Neural cell (in vitro differentiated cells): ENCODE measurements around the gene IFT122. TPM values are rescaled to one million over a fixed set of nuclear protein-coding genes. Genes with fewer than 3 reads are reported as not detected.
"Not testable (repeated sequence)": the region's sequence is repeated elsewhere in the genome, so short reads cannot be mapped to it uniquely, and the experiment has no call there.

Experiments
- H2AFZ ChIP-seq: fragments of 200-600, 300-800 bp; sonication (generic), shearing (Covaris generic); 2 replicates; pipeline ENCODE4 v1.6.0; 2014; ENCODE audit warnings: low read depth, mild to moderate bottlenecking, antibody characterized with exemption, low read length, moderate library complexity
- H3F3A ChIP-seq: fragments of 200-600 bp; shearing (Covaris generic); 2 replicates; pipeline ENCODE4 v1.6.1; 2016; ENCODE audit warnings: mild to moderate bottlenecking, moderate library complexity, mixed read lengths, antibody characterized with exemption, low read length; ENCODE audit not compliant: insufficient read depth, poor library complexity, severe bottlenecking
- H3K27ac ChIP-seq: fragments of 200-600, 300-800 bp; sonication (generic), shearing (Covaris generic); 2 replicates; pipeline ENCODE4 v1.5.1; 2014; ENCODE audit warnings: mild to moderate bottlenecking, low read length, moderate library complexity
- H3K27me3 ChIP-seq: fragments of 300-800, 200-600 bp; sonication (generic), shearing (Covaris generic); 2 replicates; pipeline ENCODE4 v1.6.0; 2014; ENCODE audit warnings: mild to moderate bottlenecking, low read depth, low read length, moderate library complexity; ENCODE audit not compliant: insufficient read depth
- H3K36me3 ChIP-seq: fragments of 300-800, 200-600 bp; sonication (generic), shearing (Covaris generic); 2 replicates; pipeline ENCODE4 v1.5.1; 2014; ENCODE audit warnings: mild to moderate bottlenecking, antibody characterized with exemption, low read length, moderate library complexity; ENCODE audit not compliant: insufficient read depth
- H3K4me2 ChIP-seq: fragments of 300-800, 200-600 bp; sonication (generic), shearing (Covaris generic); 2 replicates; pipeline ENCODE4 v1.6.0; 2014; ENCODE audit warnings: mild to moderate bottlenecking, low read length
- H3K4me3 ChIP-seq: fragments of 300-800, 200-600 bp; sonication (generic), shearing (Covaris generic); 2 replicates; pipeline ENCODE4 v1.5.1; 2014; ENCODE audit warnings: mild to moderate bottlenecking, low read length, moderate library complexity
- H3K79me2 ChIP-seq: fragments of 200-600 bp; shearing (Covaris generic); replicated peaks from 2 replicates; pipeline ENCODE4 v1.6.0; 2014; ENCODE audit warnings: mild to moderate bottlenecking, low read length, moderate library complexity; ENCODE audit not compliant: insufficient read depth
- H3K9ac ChIP-seq: fragments of 300-800, 200-600 bp; sonication (generic), shearing (Covaris generic); 2 replicates; pipeline ENCODE4 v1.6.1; 2016; ENCODE audit warnings: mild to moderate bottlenecking, low read length, mixed read lengths
- H3K9me2 ChIP-seq: fragments of 200-600 bp; shearing (Covaris generic); 2 replicates; pipeline ENCODE4 v1.6.1; 2016; ENCODE audit warnings: mild to moderate bottlenecking, low read length, mixed read lengths; ENCODE audit not compliant: insufficient read depth
- H3K9me3 ChIP-seq: fragments of 200-600, 300-800 bp; sonication (generic), shearing (Covaris generic); 2 replicates; pipeline ENCODE4 v1.6.1; 2016; ENCODE audit warnings: mild to moderate bottlenecking, mixed run types, low read length, moderate library complexity, mixed read lengths
- H4K20me1 ChIP-seq: fragments of 200-600 bp; shearing (Covaris generic); 2 replicates; pipeline ENCODE4 v1.6.1; 2016; ENCODE audit warnings: mild to moderate bottlenecking, mixed run types; ENCODE audit not compliant: insufficient read depth
- EP300 ChIP-seq: fragments of 450-650 bp; conservative IDR thresholded peaks from 2 replicates; pipeline ENCODE4 v1.6.1; 2014; ENCODE audit warnings: antibody characterized with exemption, mild to moderate bottlenecking, moderate library complexity; ENCODE audit not compliant: poor library complexity, severe bottlenecking
- EZH2 ChIP-seq: fragments of 200-600, 300-800 bp; shearing (Covaris generic), sonication (generic); IDR thresholded peaks from 2 replicates; pipeline ENCODE4 v1.6.1; 2014; ENCODE audit warnings: antibody characterized with exemption, low read length, borderline replicate concordance, mild to moderate bottlenecking; ENCODE audit not compliant: insufficient read depth, poor library complexity, severe bottlenecking
- MXI1 ChIP-seq: fragments of 450-650 bp; conservative IDR thresholded peaks from 2 replicates; pipeline ENCODE4 v1.6.1; 2014; ENCODE audit warnings: antibody characterized with exemption, mild to moderate bottlenecking; ENCODE audit not compliant: poor library complexity, severe bottlenecking
- POLR2AphosphoS5 ChIP-seq: IDR thresholded peaks from 2 replicates; pipeline ENCODE4 v1.6.1; 2012
- RAD21 ChIP-seq: fragments of 450-650 bp; conservative IDR thresholded peaks from 2 replicates; pipeline ENCODE4 v1.6.1; 2014; ENCODE audit warnings: antibody characterized with exemption, mild to moderate bottlenecking, moderate library complexity
- SMC3 ChIP-seq: fragments of 450-650 bp; conservative IDR thresholded peaks from 2 replicates; pipeline ENCODE4 v1.6.1; 2014; ENCODE audit warnings: antibody characterized with exemption, mild to moderate bottlenecking, moderate library complexity; ENCODE audit not compliant: poor library complexity
- TAF1 ChIP-seq: IDR thresholded peaks from 2 replicates; pipeline ENCODE4 v1.6.1; 2012; ENCODE audit warnings: low read depth
- polyA plus RNA-seq: library from polyadenylated mRNA; depleted of rRNA; stranded (reverse); fragments of >200 nt; gene quantifications from 2 replicates; pipeline ENCODE4 v1.2.3, GENCODE V29; 2014
- TF ChIP-seq, protein P1 (sequence below): fragments of 450-650 bp; IDR thresholded peaks from 2 replicates; pipeline ENCODE4 v1.5.1; 2014; ENCODE audit warnings: antibody characterized with exemption, mild to moderate bottlenecking, moderate library complexity; ENCODE audit not compliant: poor library complexity, severe bottlenecking
- TF ChIP-seq, protein P2 (sequence below): IDR thresholded peaks from 2 replicates; pipeline ENCODE4 v1.6.1; 2012; ENCODE audit warnings: borderline replicate concordance

The IFT122 gene
- polyA plus RNA-seq, 1 donor from 2014 or later: 28.3 TPM

DNA sequence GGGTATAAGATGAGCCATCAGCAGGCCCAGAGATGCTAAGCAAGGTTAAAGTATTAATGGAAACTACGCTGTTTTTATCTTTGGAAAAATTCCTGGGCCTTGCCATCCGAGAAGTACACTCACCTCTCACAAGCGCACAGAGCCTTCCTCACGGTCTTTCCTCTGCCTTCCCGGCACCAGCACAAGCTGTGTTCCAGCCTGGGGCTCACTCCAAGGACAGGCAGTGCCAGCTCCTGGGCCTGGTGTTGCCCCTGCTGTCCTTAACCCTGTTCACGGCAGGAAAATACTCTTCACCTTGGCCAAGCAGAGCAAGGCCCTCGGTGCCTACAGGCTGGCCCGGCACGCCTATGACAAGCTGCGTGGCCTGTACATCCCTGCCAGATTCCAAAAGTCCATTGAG lies 74.1 kb downstream of the IFT122 start:
- H2AFZ ChIP-seq: no peak overlapping the region
- H3K4me2 ChIP-seq: no peak overlapping the region
- no peaks in the 10 kb centered on the region for H3F3A ChIP-seq
- no peaks in the 10 kb centered on the region for H3K9me2 ChIP-seq
- no peak overlapping the region for H3K4me3 ChIP-seq
- no peak overlapping the region for H3K9ac ChIP-seq
- H3K36me3 ChIP-seq: no peaks in the 10 kb centered on the region
- H4K20me1 ChIP-seq: no peaks in the 10 kb centered on the region
- no peaks in the 10 kb centered on the region for H3K27me3 ChIP-seq
- H3K9me3 ChIP-seq: no peaks in the 10 kb centered on the region
- H3K27ac ChIP-seq: no peak overlapping the region
- H3K79me2 ChIP-seq: no peaks in the 10 kb centered on the region
- TF ChIP-seq POLR2AphosphoS5 (no peak), EZH2 (no peak), RAD21 (no peak), EP300 (no peak), MXI1 (no peak), SMC3 (no peak), TAF1 (no peak)
- TF ChIP-seq, protein P1, sequence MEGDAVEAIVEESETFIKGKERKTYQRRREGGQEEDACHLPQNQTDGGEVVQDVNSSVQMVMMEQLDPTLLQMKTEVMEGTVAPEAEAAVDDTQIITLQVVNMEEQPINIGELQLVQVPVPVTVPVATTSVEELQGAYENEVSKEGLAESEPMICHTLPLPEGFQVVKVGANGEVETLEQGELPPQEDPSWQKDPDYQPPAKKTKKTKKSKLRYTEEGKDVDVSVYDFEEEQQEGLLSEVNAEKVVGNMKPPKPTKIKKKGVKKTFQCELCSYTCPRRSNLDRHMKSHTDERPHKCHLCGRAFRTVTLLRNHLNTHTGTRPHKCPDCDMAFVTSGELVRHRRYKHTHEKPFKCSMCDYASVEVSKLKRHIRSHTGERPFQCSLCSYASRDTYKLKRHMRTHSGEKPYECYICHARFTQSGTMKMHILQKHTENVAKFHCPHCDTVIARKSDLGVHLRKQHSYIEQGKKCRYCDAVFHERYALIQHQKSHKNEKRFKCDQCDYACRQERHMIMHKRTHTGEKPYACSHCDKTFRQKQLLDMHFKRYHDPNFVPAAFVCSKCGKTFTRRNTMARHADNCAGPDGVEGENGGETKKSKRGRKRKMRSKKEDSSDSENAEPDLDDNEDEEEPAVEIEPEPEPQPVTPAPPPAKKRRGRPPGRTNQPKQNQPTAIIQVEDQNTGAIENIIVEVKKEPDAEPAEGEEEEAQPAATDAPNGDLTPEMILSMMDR: no peak
- TF ChIP-seq, protein P2, sequence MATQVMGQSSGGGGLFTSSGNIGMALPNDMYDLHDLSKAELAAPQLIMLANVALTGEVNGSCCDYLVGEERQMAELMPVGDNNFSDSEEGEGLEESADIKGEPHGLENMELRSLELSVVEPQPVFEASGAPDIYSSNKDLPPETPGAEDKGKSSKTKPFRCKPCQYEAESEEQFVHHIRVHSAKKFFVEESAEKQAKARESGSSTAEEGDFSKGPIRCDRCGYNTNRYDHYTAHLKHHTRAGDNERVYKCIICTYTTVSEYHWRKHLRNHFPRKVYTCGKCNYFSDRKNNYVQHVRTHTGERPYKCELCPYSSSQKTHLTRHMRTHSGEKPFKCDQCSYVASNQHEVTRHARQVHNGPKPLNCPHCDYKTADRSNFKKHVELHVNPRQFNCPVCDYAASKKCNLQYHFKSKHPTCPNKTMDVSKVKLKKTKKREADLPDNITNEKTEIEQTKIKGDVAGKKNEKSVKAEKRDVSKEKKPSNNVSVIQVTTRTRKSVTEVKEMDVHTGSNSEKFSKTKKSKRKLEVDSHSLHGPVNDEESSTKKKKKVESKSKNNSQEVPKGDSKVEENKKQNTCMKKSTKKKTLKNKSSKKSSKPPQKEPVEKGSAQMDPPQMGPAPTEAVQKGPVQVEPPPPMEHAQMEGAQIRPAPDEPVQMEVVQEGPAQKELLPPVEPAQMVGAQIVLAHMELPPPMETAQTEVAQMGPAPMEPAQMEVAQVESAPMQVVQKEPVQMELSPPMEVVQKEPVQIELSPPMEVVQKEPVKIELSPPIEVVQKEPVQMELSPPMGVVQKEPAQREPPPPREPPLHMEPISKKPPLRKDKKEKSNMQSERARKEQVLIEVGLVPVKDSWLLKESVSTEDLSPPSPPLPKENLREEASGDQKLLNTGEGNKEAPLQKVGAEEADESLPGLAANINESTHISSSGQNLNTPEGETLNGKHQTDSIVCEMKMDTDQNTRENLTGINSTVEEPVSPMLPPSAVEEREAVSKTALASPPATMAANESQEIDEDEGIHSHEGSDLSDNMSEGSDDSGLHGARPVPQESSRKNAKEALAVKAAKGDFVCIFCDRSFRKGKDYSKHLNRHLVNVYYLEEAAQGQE: no peak

DNA sequence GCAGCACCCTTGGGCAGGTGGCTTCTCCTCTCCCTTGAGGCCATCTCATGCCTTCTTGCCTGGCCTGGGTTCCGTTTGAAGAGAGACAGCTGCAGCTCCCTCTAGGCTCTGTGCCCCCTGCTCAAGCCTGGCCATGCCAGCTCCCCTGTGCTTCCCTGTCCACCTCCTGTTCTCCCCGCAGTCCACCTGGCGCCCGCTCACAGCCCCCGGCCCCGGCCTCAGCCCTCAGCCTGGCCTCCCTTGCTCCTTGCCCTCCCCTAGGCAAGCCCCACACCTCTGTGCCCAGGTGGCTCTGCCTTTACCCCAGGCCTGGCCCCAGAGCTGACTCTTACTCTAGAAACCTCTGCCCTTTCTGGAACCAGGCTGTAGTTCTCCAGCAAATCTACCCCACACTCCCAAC lies 74.5 kb downstream of the IFT122 start:
- Histone ChIP-seq H3K36me3 (no peaks in the 10 kb centered on the region), H3K27me3 (no peaks in the 10 kb centered on the region), H4K20me1 (no peaks in the 10 kb centered on the region), H3F3A (no peaks in the 10 kb centered on the region), H3K9me2 (no peaks in the 10 kb centered on the region), H3K9me3 (no peaks in the 10 kb centered on the region), H3K4me3 (no peak overlapping the region), H3K27ac (no peak overlapping the region), H3K79me2 (no peaks in the 10 kb centered on the region), H3K9ac (no peak overlapping the region), H3K4me2 (no peak overlapping the region), H2AFZ (no peak overlapping the region)
- no peak for TF ChIP-seq EP300
- TF ChIP-seq MXI1: no peak
- TF ChIP-seq SMC3: no peak
- TF ChIP-seq, protein P1: no peak
- no peak for TF ChIP-seq EZH2
- TF ChIP-seq TAF1: no peak
- no peak for TF ChIP-seq RAD21
- no peak for TF ChIP-seq POLR2AphosphoS5
- TF ChIP-seq, protein P2: no peak

DNA sequence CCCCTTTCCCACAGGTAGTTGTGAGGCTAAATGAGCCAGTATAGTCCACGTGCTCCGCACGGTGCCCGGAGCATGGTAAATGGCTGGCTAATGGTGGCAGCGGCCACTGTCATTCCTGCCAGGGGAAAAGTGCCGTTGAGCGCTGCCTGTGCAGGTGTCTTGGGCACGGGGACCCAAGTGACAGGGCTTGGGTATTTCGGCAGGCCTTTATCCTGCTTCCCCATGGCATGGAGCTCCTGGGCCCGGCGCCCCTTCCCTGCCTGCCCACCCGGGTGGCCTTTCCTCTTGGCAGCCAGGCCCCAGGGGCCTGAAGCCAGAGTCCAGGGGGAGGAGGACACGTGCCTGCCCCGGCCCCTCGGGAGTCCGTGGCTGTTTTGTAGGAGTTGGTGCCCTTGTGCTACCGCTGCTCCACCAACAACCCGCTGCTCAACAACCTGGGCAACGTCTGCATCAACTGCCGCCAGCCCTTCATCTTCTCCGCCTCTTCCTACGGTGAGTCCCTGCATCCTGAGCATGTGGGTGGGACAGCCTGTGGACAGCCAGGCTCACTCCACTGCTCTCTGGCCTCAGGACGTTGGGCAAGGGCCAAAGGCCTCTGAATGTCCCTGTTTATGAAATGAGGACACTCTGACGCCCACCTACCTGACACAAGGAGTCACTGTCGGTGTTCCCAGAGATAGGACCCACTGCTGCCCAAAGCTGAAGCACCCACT lies 75.2 kb downstream of the IFT122 start:
- H3K27ac ChIP-seq: not testable (repeated sequence)

More for the DNA sequence above, 75.2 kb downstream of the IFT122 start:
- not testable (repeated sequence) for H2AFZ ChIP-seq, H3K36me3 ChIP-seq, H3K4me3 ChIP-seq, H3K79me2 ChIP-seq, H3K9me2 ChIP-seq, H3K27me3 ChIP-seq, H3K9ac ChIP-seq, H3K9me3 ChIP-seq, H3K4me2 ChIP-seq, H3F3A ChIP-seq, H4K20me1 ChIP-seq
